H9 (cell line): ENCODE data around the gene DECR2. TPM values are rescaled to one million over a fixed set of nuclear protein-coding genes. Genes with fewer than 3 reads are reported as not detected.

Source experiments
- DNase-seq: peaks from one replicate; pipeline ENCODE4 v3.0.0-alpha.2; 2017
- H2AFZ ChIP-seq: one replicate; pipeline ENCODE4 v1.6.1; 2013; ENCODE audit warnings: mild to moderate bottlenecking, low read length, control low read depth, moderate library complexity
- H2AK5ac ChIP-seq: 2 replicates; pipeline ENCODE4 v1.6.1; 2013; ENCODE audit warnings: low read length, control low read depth, mixed read lengths; ENCODE audit not compliant: insufficient read length
- H2BK120ac ChIP-seq: one replicate; pipeline ENCODE4 v1.6.1; 2013; ENCODE audit warnings: low read depth, mild to moderate bottlenecking, low read length, control low read depth, inconsistent platforms; ENCODE audit not compliant: poor library complexity, severe bottlenecking
- H2BK12ac ChIP-seq: 2 replicates; pipeline ENCODE4 v1.6.1; 2013; ENCODE audit warnings: low read length, control low read depth, mixed read lengths, low read depth; ENCODE audit not compliant: insufficient read length
- H2BK15ac ChIP-seq: 2 replicates; pipeline ENCODE4 v1.6.1; 2013; ENCODE audit warnings: low read depth, low read length, control low read depth
- H2BK20ac ChIP-seq: one replicate; pipeline ENCODE4 v1.6.1; 2013; ENCODE audit warnings: low read depth, mild to moderate bottlenecking, low read length, control low read depth, inconsistent platforms; ENCODE audit not compliant: poor library complexity, severe bottlenecking
- H2BK5ac ChIP-seq: 2 replicates; pipeline ENCODE4 v1.6.1; 2013; ENCODE audit warnings: low read length, control low read depth, mixed read lengths; ENCODE audit not compliant: insufficient read length
- H3K14ac ChIP-seq: 2 replicates; pipeline ENCODE4 v1.6.1; 2013; ENCODE audit warnings: low read length, control low read depth; ENCODE audit not compliant: insufficient read depth
- H3K18ac ChIP-seq: 2 replicates; pipeline ENCODE4 v1.6.1; 2013; ENCODE audit warnings: low read depth, mild to moderate bottlenecking, mixed read lengths, low read length, control low read depth; ENCODE audit not compliant: insufficient read length
- H3K23ac ChIP-seq: 2 replicates; pipeline ENCODE4 v1.6.1; 2013; ENCODE audit warnings: low read length, control low read depth, mixed read lengths, low read depth; ENCODE audit not compliant: insufficient read length
- H3K23me2 ChIP-seq: 2 replicates; pipeline ENCODE4 v1.6.1; 2013; ENCODE audit warnings: low read depth, mild to moderate bottlenecking, mixed read lengths, low read length, control low read depth; ENCODE audit not compliant: insufficient read length, poor library complexity, severe bottlenecking
- H3K27ac ChIP-seq: 2 replicates; pipeline ENCODE4 v1.5.1; 2013; ENCODE audit warnings: low read length, control low read depth, mixed read lengths, low read depth; ENCODE audit not compliant: insufficient read length
- H3K27me3 ChIP-seq: 2 replicates; pipeline ENCODE4 v1.6.1; 2013; ENCODE audit warnings: low read length, control low read depth, inconsistent platforms; ENCODE audit not compliant: insufficient read depth
- H3K4ac ChIP-seq: 2 replicates; pipeline ENCODE4 v1.6.1; 2013; ENCODE audit warnings: low read depth, mild to moderate bottlenecking, control low read depth, inconsistent platforms, low read length, moderate library complexity
- H3K4me1 ChIP-seq: 2 replicates; pipeline ENCODE4 v1.6.1; 2013; ENCODE audit warnings: low read length, control low read depth, inconsistent platforms; ENCODE audit not compliant: insufficient read depth
- H3K4me2 ChIP-seq: 2 replicates; pipeline ENCODE4 v1.6.1; 2013; ENCODE audit warnings: low read length, control low read depth, mixed read lengths; ENCODE audit not compliant: insufficient read length, insufficient read depth
- H3K56ac ChIP-seq: 2 replicates; pipeline ENCODE4 v1.6.1; 2013; ENCODE audit warnings: low read depth, mild to moderate bottlenecking, mixed read lengths, low read length, control low read depth; ENCODE audit not compliant: insufficient read length
- H3K79me1 ChIP-seq: 2 replicates; pipeline ENCODE4 v1.6.1; 2013; ENCODE audit warnings: low read depth, mild to moderate bottlenecking, moderate library complexity, low read length, control low read depth, inconsistent platforms; ENCODE audit not compliant: insufficient read depth, poor library complexity, severe bottlenecking
- H3K79me2 ChIP-seq: 2 replicates; pipeline ENCODE4 v1.6.1; 2013; ENCODE audit warnings: low read length, control low read depth, inconsistent platforms; ENCODE audit not compliant: insufficient read depth
- H3K9ac ChIP-seq: 2 replicates; pipeline ENCODE4 v1.6.1; 2013; ENCODE audit warnings: low read length, control low read depth, mixed read lengths; ENCODE audit not compliant: insufficient read length; ENCODE audit errors: extremely low read depth
- H3K9me3 ChIP-seq: one replicate; pipeline ENCODE4 v1.6.1; 2013; ENCODE audit warnings: low read depth, low read length, inconsistent platforms; ENCODE audit not compliant: control insufficient read depth
- H3T11ph ChIP-seq: one replicate; pipeline ENCODE4 v1.6.1; 2013; ENCODE audit warnings: mild to moderate bottlenecking, low read length, control low read depth, inconsistent platforms
- H4K20me1 ChIP-seq: one replicate; pipeline ENCODE4 v1.6.1; 2013; ENCODE audit not compliant: control insufficient read depth, insufficient read length, insufficient read depth
- H4K5ac ChIP-seq: 2 replicates; pipeline ENCODE4 v1.6.1; 2013; ENCODE audit warnings: low read depth, mild to moderate bottlenecking, mixed read lengths, low read length, control low read depth; ENCODE audit not compliant: insufficient read length
- H4K8ac ChIP-seq: replicated peaks from 2 replicates; pipeline ENCODE4 v1.6.1; 2013; ENCODE audit warnings: low read length, control low read depth, mixed read lengths, low read depth; ENCODE audit not compliant: insufficient read length
- H4K91ac ChIP-seq: 2 replicates; pipeline ENCODE4 v1.6.1; 2013; ENCODE audit warnings: low read depth, mild to moderate bottlenecking, moderate library complexity, mixed read lengths, low read length, control low read depth; ENCODE audit not compliant: insufficient read length
- H3K27ac Mint-ChIP-seq, 3 experiments: 2 replicates in 2 of 3; 3 replicates in 1 of 3; pipeline ENCODE4 v1.8.0; 2020 to 2021; ENCODE audit warnings: mixed read lengths in 3 of 3, mild to moderate bottlenecking in 1 of 3, moderate library complexity in 1 of 3
- H3K27me3 Mint-ChIP-seq: 2 replicates; pipeline ENCODE4 v1.8.0; 2021; ENCODE audit warnings: low read depth, mild to moderate bottlenecking, moderate library complexity, mixed read lengths
- H3K36me3 Mint-ChIP-seq, 3 experiments: 2 replicates in 2 of 3; 3 replicates in 1 of 3; pipeline ENCODE4 v1.8.0; 2020 to 2021; ENCODE audit warnings: low read depth in 3 of 3, mixed read lengths in 3 of 3; ENCODE audit not compliant: insufficient read depth in 1 of 3
- H3K4me1 Mint-ChIP-seq, 2 experiments: 2 replicates each; pipeline ENCODE4 v1.8.0; 2020; ENCODE audit warnings: mixed read lengths in 2 of 2
- H3K4me3 Mint-ChIP-seq, 2 experiments: 2 replicates in 1 of 2; 3 replicates in 1 of 2; pipeline ENCODE4 v1.8.0; 2020 to 2021; ENCODE audit warnings: mild to moderate bottlenecking in 2 of 2, mixed read lengths in 2 of 2, moderate library complexity in 1 of 2
- H3K9me3 Mint-ChIP-seq, 2 experiments: 2 replicates in 1 of 2; 3 replicates in 1 of 2; pipeline ENCODE4 v1.8.0; 2020; ENCODE audit warnings: mild to moderate bottlenecking in 2 of 2, mixed read lengths in 2 of 2, moderate library complexity in 1 of 2
- CTCF ChIP-seq: fragments of 200-600 bp; sonication (generic); conservative IDR thresholded peaks from 3 replicates; pipeline ENCODE4 v1.8.0; 2021; ENCODE audit warnings: antibody characterized with exemption, mild to moderate bottlenecking
- WGBS: extraction: QIAGEN DNeasy Blood & Tissue Kit; methylation state at CpG from one replicate; pipeline ENCODE4 v1.1.7; 2013; ENCODE audit warnings: missing lambda C conversion rate, low lambda C conversion rate, mixed read lengths; ENCODE audit not compliant: insufficient read length; ENCODE audit errors: extremely low coverage; 5-methylcytosine and 5-hydroxymethylcytosine counted together
- total RNA-seq: library from RNA; stranded (reverse); gene quantifications from 2 replicates; pipeline ENCODE4 v1.2.1, GENCODE V29; 2021

The DECR2 gene
- total RNA-seq, 1 experiment from 2014 or later = 39.3 TPM

- Histone ChIP-seq H3T11ph (no peak overlapping the region), H2BK15ac (no peak overlapping the region), H3K18ac (no peak overlapping the region), H2BK20ac (no peak overlapping the region), H3K9me3 (no peaks in the 10 kb centered on the region), H3K4ac (no peak overlapping the region), H4K91ac (no peak overlapping the region), H2AFZ (no peak overlapping the region), H3K27me3 (no peaks in the 10 kb centered on the region), H3K23ac (no peak overlapping the region), H3K27ac (no peak overlapping the region), H2AK5ac (no peak overlapping the region), H2BK120ac (no peak overlapping the region), H3K4me2 (peak overlapping the region; percentile 1), H4K8ac (no peak overlapping the region), H3K79me1 (no peaks in the 10 kb centered on the region), H2BK5ac (no peak overlapping the region), H3K79me2 (no peaks in the 10 kb centered on the region; the same call in 1 of the 2 replicates), H3K9ac (no peak overlapping the region), H3K56ac (no peak overlapping the region), H4K20me1 (no peaks in the 10 kb centered on the region), H3K23me2 (peaks cover 9% of the 10 kb centered on the region), H3K14ac (no peak overlapping the region), H4K5ac (no peak overlapping the region), H2BK12ac (no peak overlapping the region), H3K4me1 (no peaks in the 10 kb centered on the region; the same call in 1 of the 2 replicates)
- no CpG with 5 or more reads among the region's 16 CpGs for WGBS
- Mint-ChIP-seq H3K27ac (peak overlapping the region in 1 of 3 experiments; percentile 48; a peak in 1 of 7 replicates), H3K4me1 (peaks cover 20 to 41% of the 10 kb centered on the region in 2 experiments), H3K4me3 (peak overlapping the region; percentile 81 to 88), H3K36me3 (peaks cover 0 to 25% (median 5%) of the 10 kb centered on the region in 3 experiments; a peak in 6 of 7 replicates), H3K27me3 (peaks cover 3% of the 10 kb centered on the region; the same call in 1 of the 2 replicates), H3K9me3 (no peaks in the 10 kb centered on the region)
- DNase-seq = peak; percentile 98
- TF ChIP-seq CTCF = no peak
Measured at GRCh38 chr16:379183-379960, 22.3 kb upstream of the DECR2 start.
